ENCODE results near the gene HS3ST1. TPM values are rescaled to one million over a fixed set of nuclear protein-coding genes. Genes with fewer than 3 reads are reported as not detected.

HS3ST1 gene
- total RNA-seq, 2 experiments from 2014 or later: not detected

- ChIA-PET CTCF (no interaction called here), POLR2A (no interaction called here)
- DNase-seq (no peak), ATAC-seq (no peak)
- no peaks in the 10 kb centered on the region for H3K36me3 Mint-ChIP-seq (ENCODE audit: low read depth)
- no peak for TF ChIP-seq CTCF (IDR thresholded peaks at IDR 0.05)
- H3K4me3 Mint-ChIP-seq: no peak overlapping the region
- H3K27ac Mint-ChIP-seq: no peak overlapping the region
- no peaks in the 10 kb centered on the region for H3K4me1 Mint-ChIP-seq (ENCODE audit: low read depth)
- H3K9me3 Mint-ChIP-seq: no peaks in the 10 kb centered on the region
- intact Hi-C loops (cut with micrococcal nuclease): no loop called here
- H3K27me3 Mint-ChIP-seq: no peaks in the 10 kb centered on the region
Observed at GRCh38 chr4:11376571-11376970, 52.1 kb downstream of the HS3ST1 start.

- no peak for TF ChIP-seq CTCF (IDR thresholded peaks at IDR 0.05)
- ATAC-seq (no peak), DNase-seq (no peak)
- Mint-ChIP-seq H3K27ac (no peak overlapping the region), H3K4me3 (no peak overlapping the region), H3K36me3 (ENCODE audit: low read depth) (no peaks in the 10 kb centered on the region), H3K27me3 (no peaks in the 10 kb centered on the region), H3K4me1 (ENCODE audit: low read depth) (no peaks in the 10 kb centered on the region), H3K9me3 (no peaks in the 10 kb centered on the region)
- POLR2A ChIA-PET: no interaction called here
- intact Hi-C loops (cut with micrococcal nuclease): no loop called here
- CTCF ChIA-PET: no interaction called here
Observed at GRCh38 chr4:11376146-11376545, 52.5 kb downstream of the HS3ST1 start.

GRCh38 chr4:11368701-11369115 is 60.0 kb downstream of the HS3ST1 start:
- no peaks in the 10 kb centered on the region for H3K9me3 Mint-ChIP-seq
- ChIA-PET POLR2A (no interaction called here), CTCF (no interaction called here)
- H3K27me3 Mint-ChIP-seq: peaks cover 12% of the 10 kb centered on the region
- H3K4me1 Mint-ChIP-seq (ENCODE audit: low read depth): no peaks in the 10 kb centered on the region
- TF ChIP-seq CTCF (IDR thresholded peaks at IDR 0.05): no peak
- H3K27ac Mint-ChIP-seq: no peak overlapping the region
- no peak overlapping the region for H3K4me3 Mint-ChIP-seq
- intact Hi-C loops (cut with micrococcal nuclease): no loop called here
- DNase-seq (no peak), ATAC-seq (no peak)
- H3K36me3 Mint-ChIP-seq (ENCODE audit: low read depth): no peaks in the 10 kb centered on the region

GRCh38 chr4:11367371-11367770 is 61.3 kb downstream of the HS3ST1 start:
- TF ChIP-seq CTCF (IDR thresholded peaks at IDR 0.05): no peak
- H3K36me3 Mint-ChIP-seq (ENCODE audit: low read depth): no peaks in the 10 kb centered on the region
- CTCF ChIA-PET: no interaction called here
- intact Hi-C loops (cut with micrococcal nuclease): no loop called here
- H3K4me1 Mint-ChIP-seq (ENCODE audit: low read depth): no peaks in the 10 kb centered on the region
- POLR2A ChIA-PET: no interaction called here
- DNase-seq (no peak), ATAC-seq (no peak)
- no peaks in the 10 kb centered on the region for H3K9me3 Mint-ChIP-seq
- H3K27me3 Mint-ChIP-seq: peaks cover 12% of the 10 kb centered on the region
- no peak overlapping the region for H3K4me3 Mint-ChIP-seq
- no peak overlapping the region for H3K27ac Mint-ChIP-seq

GRCh38 chr4:11366859-11367258 is 61.8 kb downstream of the HS3ST1 start:
- Mint-ChIP-seq H3K36me3 (ENCODE audit: low read depth) (no peaks in the 10 kb centered on the region), H3K4me1 (ENCODE audit: low read depth) (no peaks in the 10 kb centered on the region), H3K4me3 (no peak overlapping the region), H3K27me3 (peaks cover 12% of the 10 kb centered on the region), H3K9me3 (no peaks in the 10 kb centered on the region), H3K27ac (no peak overlapping the region)
- DNase-seq (no peak), ATAC-seq (no peak)
- POLR2A ChIA-PET: no interaction called here
- TF ChIP-seq CTCF (IDR thresholded peaks at IDR 0.05): no peak
- CTCF ChIA-PET: no interaction called here
- intact Hi-C loops (cut with micrococcal nuclease): no loop called here

Data from activated CD8-positive, alpha-beta T cell treated with anti-CD3 and anti-CD28 coated beads for 36 hours (primary cell).